Activated CD8-positive, alpha-beta T cell treated with anti-CD3 and anti-CD28 coated beads for 36 hours (primary cell): ENCODE results near the gene BCL2. TPM values are rescaled to one million over a fixed set of nuclear protein-coding genes. Genes with fewer than 3 reads are reported as not detected.

Experiments
- ATAC-seq: fragments of 200-7000 bp; cut with Tn5 transposase; one replicate; pipeline ENCODE4 v1.10.0; 2021; ENCODE audit warnings: mild to moderate bottlenecking, moderate library complexity
- CTCF ChIA-PET: fragments of 350-600 bp; sonication (Branson Sonifier 250); formaldehyde crosslinking; loops from one replicate; lab custom pipeline; 2021; ENCODE audit warnings: antibody characterized with exemption; lab: Charles Lee
- POLR2A ChIA-PET: fragments of 350-600 bp; sonication (Branson Sonifier 250); formaldehyde crosslinking; loops from one replicate; lab custom pipeline; 2021; ENCODE audit warnings: antibody characterized with exemption; lab: Charles Lee
- DNase-seq: peaks from one replicate; pipeline ENCODE4 v3.0.0-alpha.2; 2020
- H3K27ac Mint-ChIP-seq: one replicate; pipeline ENCODE4 v1.8.0; 2021; ENCODE audit warnings: mild to moderate bottlenecking, mixed read lengths
- H3K27me3 Mint-ChIP-seq: one replicate; pipeline ENCODE4 v1.8.0; 2021; ENCODE audit warnings: mixed read lengths
- H3K36me3 Mint-ChIP-seq: one replicate; pipeline ENCODE4 v1.8.0; 2021; ENCODE audit warnings: low read depth, mixed read lengths
- H3K4me1 Mint-ChIP-seq: one replicate; pipeline ENCODE4 v1.8.0; 2021; ENCODE audit warnings: low read depth, mixed read lengths
- H3K4me3 Mint-ChIP-seq: one replicate; pipeline ENCODE4 v1.8.0; 2021; ENCODE audit warnings: mild to moderate bottlenecking, moderate library complexity, mixed read lengths
- H3K9me3 Mint-ChIP-seq: one replicate; pipeline ENCODE4 v1.8.0; 2021; ENCODE audit warnings: mixed read lengths
- CTCF ChIP-seq: fragments of 200-600 bp; IDR thresholded peaks from one replicate; pipeline ENCODE4 v1.8.0; 2022; ENCODE audit warnings: antibody characterized with exemption, mild to moderate bottlenecking
- intact Hi-C: fragments of 100-400 bp; cut with micrococcal nuclease; formaldehyde crosslinking; loops from one replicate; pipeline ENCODE4 v1.10.0; 2022
- total RNA-seq, 2 experiments: library from RNA; stranded (reverse); gene quantifications; one replicate each; pipeline ENCODE4 v1.2.3, GENCODE V29; 2021

BCL2 gene
- total RNA-seq, 2 experiments from 2014 or later, result 104 to 107 TPM

GRCh38 chr18:63254716-63255399 lies 64.7 kb downstream of the BCL2 start:
- Mint-ChIP-seq H3K36me3 (peaks cover 84% of the 10 kb centered on the region), H3K9me3 (peaks cover 10% of the 10 kb centered on the region), H3K27ac (peak overlapping the region; percentile 43), H3K4me3 (no peak overlapping the region), H3K27me3 (no peaks in the 10 kb centered on the region), H3K4me1 (peaks cover 78% of the 10 kb centered on the region)
- ChIA-PET POLR2A (interaction anchor here (0.6 to 1.1 kb wide), 5 partner anchors 13 to 55 kb away, joined by 3 to 5 read pairs (median 3); no protein-coding TSS in a partner anchor), CTCF (interaction anchor here (0.8 kb wide), 2 partner anchors 63 to 68 kb away, joined by 3 to 4 read pairs; no protein-coding TSS in a partner anchor)
- intact Hi-C loops, result no loop called here
- ATAC-seq (no peak), DNase-seq (no peak)
- no peak for TF ChIP-seq CTCF

GRCh38 chr18:63253428-63254372 lies 65.9 kb downstream of the BCL2 start:
- H3K4me1 Mint-ChIP-seq, result peaks cover 75% of the 10 kb centered on the region
- peak overlapping the region; percentile 7 for H3K4me3 Mint-ChIP-seq
- H3K27me3 Mint-ChIP-seq, result no peaks in the 10 kb centered on the region
- H3K9me3 Mint-ChIP-seq, result peaks cover 10% of the 10 kb centered on the region
- peak overlapping the region; percentile 79 for H3K27ac Mint-ChIP-seq
- DNase-seq (no peak), ATAC-seq (peak; percentile 22)
- CTCF ChIA-PET, result no interaction called here
- POLR2A ChIA-PET, result no interaction called here
- peaks cover 81% of the 10 kb centered on the region for H3K36me3 Mint-ChIP-seq
- intact Hi-C loops, result no loop called here
- TF ChIP-seq CTCF, result no peak

- H3K36me3 Mint-ChIP-seq, result peaks cover 84% of the 10 kb centered on the region
- no peak overlapping the region for H3K27ac Mint-ChIP-seq
- intact Hi-C loops, result no loop called here
- ChIA-PET CTCF (no interaction called here), POLR2A (no interaction called here)
- H3K9me3 Mint-ChIP-seq, result peaks cover 10% of the 10 kb centered on the region
- no peaks in the 10 kb centered on the region for H3K27me3 Mint-ChIP-seq
- DNase-seq (no peak), ATAC-seq (no peak)
- no peak for TF ChIP-seq CTCF
- peaks cover 72% of the 10 kb centered on the region for H3K4me1 Mint-ChIP-seq
- H3K4me3 Mint-ChIP-seq, result no peak overlapping the region
Observed at GRCh38 chr18:63253014-63253413, 66.6 kb downstream of the BCL2 start.

GRCh38 chr18:63249771-63250170 lies 69.8 kb downstream of the BCL2 start:
- POLR2A ChIA-PET, result interaction anchor here (0.7 to 1.2 kb wide), 3 partner anchors 38 to 63 kb away, joined by 3 to 4 read pairs (median 3); no protein-coding TSS in a partner anchor
- DNase-seq (peak; percentile 46), ATAC-seq (peak; percentile 71)
- peak overlapping the region; percentile 1 for H3K4me3 Mint-ChIP-seq
- H3K27me3 Mint-ChIP-seq, result no peaks in the 10 kb centered on the region
- H3K27ac Mint-ChIP-seq, result peak overlapping the region; percentile 79
- no peak for TF ChIP-seq CTCF
- peaks cover 83% of the 10 kb centered on the region for H3K36me3 Mint-ChIP-seq
- H3K4me1 Mint-ChIP-seq, result peaks cover 66% of the 10 kb centered on the region
- intact Hi-C loops, result no loop called here
- CTCF ChIA-PET, result no interaction called here
- peaks cover 8% of the 10 kb centered on the region for H3K9me3 Mint-ChIP-seq
